ENCODE data around the gene ITPRIPL2. TPM values are rescaled to one million over a fixed set of nuclear protein-coding genes. Genes with fewer than 3 reads are reported as not detected.

The ITPRIPL2 gene
- 17.8 and 26.0 TPM in 2 replicates for total RNA-seq (2014; rRNA removed; shearing (Covaris generic))

DNA sequence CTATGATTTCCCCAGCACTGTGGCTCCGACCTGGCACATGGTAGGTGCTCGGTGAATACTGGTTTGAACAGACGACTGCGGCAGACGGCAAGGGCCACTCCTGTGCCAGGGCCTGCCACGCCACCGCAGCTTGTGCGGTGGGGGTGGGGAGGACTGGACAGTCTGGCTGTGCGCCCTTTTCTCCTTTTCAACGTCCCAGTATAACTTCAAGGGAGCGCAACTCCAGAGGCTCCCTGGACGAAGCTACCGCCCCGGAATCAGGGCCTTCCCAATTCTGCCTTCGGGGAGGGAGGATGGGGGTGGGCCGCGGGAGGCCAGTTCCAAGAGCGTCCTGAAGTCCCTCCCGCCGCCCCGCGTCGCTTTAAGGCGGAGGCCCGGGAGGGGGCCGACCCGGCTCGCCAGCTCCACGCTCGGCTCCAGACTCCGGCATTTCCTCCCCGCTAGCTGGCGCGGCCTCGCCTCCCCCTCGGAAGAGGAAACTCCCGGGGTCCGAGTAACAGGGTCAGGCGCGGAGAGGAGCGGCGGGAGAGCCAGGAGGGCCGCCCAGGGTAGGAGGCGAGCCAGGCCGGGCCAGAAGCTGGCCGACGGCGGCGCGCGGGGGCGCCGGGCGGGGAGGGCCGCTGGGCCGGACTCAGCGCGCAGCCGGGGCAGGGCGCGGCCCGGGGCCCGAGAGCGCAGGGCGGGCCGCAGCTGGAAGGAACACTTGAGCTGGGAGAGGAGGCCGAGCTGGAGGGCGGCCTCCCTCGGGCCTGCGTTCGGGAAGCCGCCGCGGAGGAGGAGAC, at the start of gene ITPRIPL2:
Gene ITPRIPL2 (plus strand): TSS at position 388 of the 782 bp plus-strand sequence. CDS start 498 bp downstream, outside the sequence.
- peak; percentile 20 for DNase-seq (ENCODE audit: low spot score)
- in situ Hi-C loops (cut with HindIII; ENCODE audit: low sequenced_read_pairs) = no loop called here

DNA sequence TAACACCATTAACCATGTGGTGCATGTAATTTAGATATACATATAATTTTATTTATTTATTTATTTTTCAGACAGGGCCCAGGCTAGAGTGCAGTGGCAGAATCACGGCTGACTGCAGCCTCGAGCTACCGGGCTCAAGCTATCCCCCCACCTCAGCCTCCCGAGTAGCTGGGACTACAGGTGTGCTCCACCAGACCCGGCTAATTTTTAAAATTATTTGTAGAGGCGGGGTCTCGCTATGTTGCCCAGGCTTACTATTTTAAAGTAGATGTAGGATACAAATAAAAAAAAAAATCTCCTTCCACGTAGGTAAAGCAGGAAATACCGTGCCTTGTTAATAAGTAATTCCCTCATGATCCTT, 46.8 kb upstream of the ITPRIPL2 start:
- in situ Hi-C loops (cut with HindIII; ENCODE audit: low sequenced_read_pairs) = no loop called here
- no peak for DNase-seq (ENCODE audit: low spot score)

- DNase-seq (ENCODE audit: low spot score) = peak; percentile 99
- in situ Hi-C loops (cut with HindIII; ENCODE audit: low sequenced_read_pairs) = no loop called here
Measured at GRCh38 chr16:19067349-19068236, 46.2 kb upstream of the ITPRIPL2 start, which contains the start of gene COQ7. TSS of gene COQ7 (plus strand) at chr16:19067614. CDS start at chr16:19067665, 51 bp downstream.

DNA sequence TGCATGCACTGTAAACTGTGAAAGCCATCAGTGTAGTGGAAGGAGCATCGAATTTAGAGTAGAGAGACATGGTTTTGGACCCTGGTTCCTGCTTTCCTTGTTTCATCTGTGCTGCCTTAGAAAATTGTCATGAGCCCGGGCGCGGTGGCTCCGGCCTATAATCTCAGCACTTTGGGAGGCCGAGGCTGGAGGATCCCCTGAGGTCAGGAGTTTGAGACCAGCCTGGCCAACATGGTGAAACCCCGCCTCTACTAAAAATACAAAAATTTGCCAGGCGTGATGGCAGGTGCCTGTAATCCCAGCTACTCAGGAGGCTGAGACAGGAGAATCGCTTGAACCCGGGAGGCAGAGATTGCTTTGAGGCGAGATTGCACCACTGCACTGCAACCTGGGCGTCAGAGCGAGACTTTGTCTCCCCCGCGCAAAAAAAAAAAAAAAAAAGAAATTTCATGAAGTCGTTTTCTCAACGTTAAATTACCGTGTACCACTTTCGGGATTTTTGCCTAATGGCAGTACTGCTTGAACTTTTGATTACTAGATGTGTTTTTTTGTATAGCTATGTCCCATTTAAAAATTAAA, 45.4 kb upstream of the ITPRIPL2 start:
- DNase-seq (ENCODE audit: low spot score) = no peak
- in situ Hi-C loops (cut with HindIII; ENCODE audit: low sequenced_read_pairs) = no loop called here

DNA sequence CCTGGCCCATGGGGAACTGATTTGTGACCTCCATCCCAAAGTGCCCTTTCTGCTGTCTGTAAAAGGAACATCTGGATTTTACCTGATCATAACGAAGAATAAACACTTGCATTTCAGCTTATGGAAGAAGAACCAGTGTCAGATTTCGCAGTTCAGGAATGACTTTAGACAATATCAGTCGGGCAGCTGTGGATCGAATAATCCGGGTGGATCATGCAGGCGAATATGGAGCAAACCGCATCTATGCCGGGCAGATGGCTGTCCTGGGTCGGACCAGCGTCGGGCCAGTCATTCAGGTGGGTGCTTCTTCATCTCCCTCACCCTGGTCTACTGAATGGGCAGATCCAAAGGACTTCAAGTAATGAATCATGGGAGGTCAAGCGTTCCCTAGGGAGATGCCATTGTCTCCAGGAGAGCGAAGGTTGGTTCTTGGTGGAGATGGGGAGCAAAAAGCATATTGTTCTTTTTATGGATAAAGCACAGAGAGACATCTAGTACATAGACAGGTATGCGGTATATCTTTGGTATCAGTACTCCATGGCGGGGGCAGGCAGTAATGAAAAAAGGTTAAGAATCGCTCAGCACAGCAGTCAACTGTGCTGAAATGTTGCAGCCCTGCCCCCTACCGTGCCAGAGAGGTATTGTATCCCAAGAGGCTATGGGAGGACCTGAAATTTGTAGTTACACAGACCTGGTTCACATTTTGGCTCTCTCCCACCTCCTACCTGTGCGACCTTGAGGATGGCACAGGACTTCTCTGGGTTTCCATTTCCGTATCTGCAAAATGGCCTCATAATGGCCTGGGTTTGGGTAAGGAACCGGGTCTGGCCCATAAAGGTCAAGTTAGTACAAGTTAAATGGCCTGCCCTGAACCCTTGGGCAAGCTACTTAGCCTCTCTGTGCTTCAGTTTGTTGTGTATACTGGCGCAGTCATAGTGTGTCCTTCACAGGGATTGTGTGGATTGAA, 41.7 kb upstream of the ITPRIPL2 start:
- in situ Hi-C loops (cut with HindIII; ENCODE audit: low sequenced_read_pairs) = no loop called here

DNA sequence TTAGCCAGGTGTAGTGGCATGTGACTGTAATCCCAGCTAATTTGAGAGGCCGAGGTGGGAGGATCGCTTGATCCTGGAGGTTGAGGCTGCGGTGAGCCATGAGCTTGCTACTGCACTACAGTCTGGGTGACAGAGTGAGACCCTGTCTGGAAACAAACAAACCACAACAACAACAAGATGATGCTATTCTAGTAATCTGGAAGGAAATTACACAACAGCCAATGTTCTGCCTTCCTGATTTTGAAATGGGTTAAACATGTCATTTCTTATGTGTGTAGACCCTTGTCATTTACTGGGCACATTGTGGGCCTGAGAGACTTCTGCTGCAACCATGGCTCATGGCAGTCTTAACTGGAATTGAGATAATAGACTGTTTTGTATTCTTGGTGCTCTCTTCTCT, 40.4 kb upstream of the ITPRIPL2 start:
- in situ Hi-C loops (cut with HindIII; ENCODE audit: low sequenced_read_pairs) = no loop called here
- DNase-seq (ENCODE audit: low spot score) = no peak

More for the DNA sequence above, 41.7 kb upstream of the ITPRIPL2 start:
- DNase-seq (ENCODE audit: low spot score) = peak; percentile 65

- in situ Hi-C loops (cut with HindIII; ENCODE audit: low sequenced_read_pairs) = no loop called here
- no peak for DNase-seq (ENCODE audit: low spot score)
Measured at GRCh38 chr16:19073863-19074262, 39.9 kb upstream of the ITPRIPL2 start.

DNA sequence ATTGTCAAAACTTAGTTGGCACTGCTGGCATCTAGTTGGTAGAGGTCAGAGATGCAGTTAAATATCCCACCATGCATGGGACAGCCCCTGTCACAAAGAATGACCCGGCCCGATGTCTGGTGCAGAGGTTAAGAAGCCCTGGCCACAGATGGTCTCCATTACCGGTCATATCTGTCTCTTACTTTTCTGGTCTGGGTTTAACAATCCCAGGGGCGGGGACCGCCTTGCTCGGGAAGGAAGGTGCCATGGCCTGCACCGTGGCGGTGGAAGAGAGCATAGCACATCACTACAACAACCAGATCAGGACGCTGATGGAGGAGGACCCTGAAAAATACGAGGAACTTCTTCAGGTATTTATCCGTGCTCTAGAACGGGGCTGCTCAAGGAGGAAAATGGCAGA, 38.3 kb upstream of the ITPRIPL2 start:
- in situ Hi-C loops (cut with HindIII; ENCODE audit: low sequenced_read_pairs) = no loop called here

GRCh38 chr16:19077879-19078278, 35.9 kb upstream of the ITPRIPL2 start:
- DNase-seq (ENCODE audit: low spot score) = no peak
- in situ Hi-C loops (cut with HindIII; ENCODE audit: low sequenced_read_pairs) = no loop called here

More for the DNA sequence above, 38.3 kb upstream of the ITPRIPL2 start:
- DNase-seq (ENCODE audit: low spot score) = no peak

DNA sequence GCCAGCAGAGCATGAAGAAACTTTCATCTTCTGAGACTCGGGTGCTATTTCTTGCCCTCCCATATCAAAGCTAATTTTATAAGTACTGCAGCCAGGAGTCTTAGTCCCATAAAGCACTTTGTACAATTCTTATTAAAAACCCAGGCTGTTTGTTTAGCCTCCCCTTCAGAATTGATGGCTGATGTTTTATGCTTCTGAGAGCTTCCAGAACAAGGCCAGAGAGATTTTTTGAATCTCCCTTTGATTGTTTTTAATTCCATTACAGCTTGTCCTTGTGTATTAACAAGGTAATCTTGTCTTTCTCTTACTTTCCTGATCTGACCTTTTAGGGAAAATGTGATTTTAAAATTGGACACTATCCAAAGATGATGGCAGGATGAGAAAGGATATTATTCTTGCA, 30.1 kb upstream of the ITPRIPL2 start:
- DNase-seq (ENCODE audit: low spot score) = no peak

DNA sequence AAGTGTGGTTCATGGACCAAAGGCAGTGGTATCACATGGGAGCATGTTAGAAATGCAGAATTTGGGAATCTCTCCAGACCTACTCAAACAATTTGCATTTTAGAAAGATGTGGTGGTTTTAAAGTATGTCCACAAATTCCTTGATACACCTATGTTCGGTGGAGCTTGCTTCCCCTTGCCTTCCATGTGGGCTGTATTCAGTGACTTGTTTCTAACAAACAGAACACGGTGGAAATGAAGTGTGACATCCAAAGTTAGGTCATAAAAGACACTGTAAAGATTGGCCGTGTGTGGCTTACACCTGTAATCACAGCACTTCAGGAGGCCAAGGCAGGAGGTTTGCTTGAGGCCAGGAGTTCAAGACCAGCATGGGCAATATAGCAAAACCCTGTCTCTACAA, 29.6 kb upstream of the ITPRIPL2 start:
- DNase-seq (ENCODE audit: low spot score) = no peak
- in situ Hi-C loops (cut with HindIII; ENCODE audit: low sequenced_read_pairs) = no loop called here

More for the DNA sequence above, 30.1 kb upstream of the ITPRIPL2 start:
- in situ Hi-C loops (cut with HindIII; ENCODE audit: low sequenced_read_pairs) = no loop called here

- in situ Hi-C loops (cut with HindIII; ENCODE audit: low sequenced_read_pairs) = no loop called here
- DNase-seq (ENCODE audit: low spot score) = no peak
Measured at GRCh38 chr16:19084879-19085278, 28.9 kb upstream of the ITPRIPL2 start.

GRCh38 chr16:19085679-19086200, 28.0 kb upstream of the ITPRIPL2 start:
- in situ Hi-C loops (cut with HindIII; ENCODE audit: low sequenced_read_pairs) = no loop called here
- DNase-seq (ENCODE audit: low spot score) = no peak

GRCh38 chr16:19086322-19087199, 27.2 kb upstream of the ITPRIPL2 start:
- in situ Hi-C loops (cut with HindIII; ENCODE audit: low sequenced_read_pairs) = no loop called here
- DNase-seq (ENCODE audit: low spot score) = peak; percentile 76

DNA sequence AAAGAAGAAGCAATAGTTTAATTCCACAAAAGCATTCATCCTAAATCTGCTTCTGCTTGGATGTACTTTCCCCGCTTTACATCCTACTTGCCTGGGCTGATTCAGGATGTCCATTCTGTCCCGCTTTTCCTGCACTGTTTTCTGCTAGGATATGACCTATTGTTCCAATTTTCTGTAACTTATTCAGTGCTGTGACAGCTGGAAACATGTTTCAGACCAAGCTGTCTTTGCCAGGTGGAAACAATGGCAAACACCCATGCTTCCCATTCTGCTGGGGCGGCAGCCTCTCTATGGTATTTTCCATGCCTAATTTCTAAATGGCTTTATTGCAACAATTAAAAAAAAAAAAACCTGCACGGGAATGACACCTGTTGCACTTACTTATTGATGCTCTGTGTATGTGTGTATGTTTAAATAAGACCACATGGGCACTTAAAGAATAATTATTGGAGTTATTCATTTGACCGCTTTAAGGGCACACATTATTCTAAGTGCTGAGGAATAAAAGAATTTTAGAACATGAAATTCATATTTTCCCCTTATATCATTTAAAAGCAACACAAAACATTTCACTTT, 25.3 kb upstream of the ITPRIPL2 start:
- in situ Hi-C loops (cut with HindIII; ENCODE audit: low sequenced_read_pairs) = no loop called here
- no peak for DNase-seq (ENCODE audit: low spot score)

DNA sequence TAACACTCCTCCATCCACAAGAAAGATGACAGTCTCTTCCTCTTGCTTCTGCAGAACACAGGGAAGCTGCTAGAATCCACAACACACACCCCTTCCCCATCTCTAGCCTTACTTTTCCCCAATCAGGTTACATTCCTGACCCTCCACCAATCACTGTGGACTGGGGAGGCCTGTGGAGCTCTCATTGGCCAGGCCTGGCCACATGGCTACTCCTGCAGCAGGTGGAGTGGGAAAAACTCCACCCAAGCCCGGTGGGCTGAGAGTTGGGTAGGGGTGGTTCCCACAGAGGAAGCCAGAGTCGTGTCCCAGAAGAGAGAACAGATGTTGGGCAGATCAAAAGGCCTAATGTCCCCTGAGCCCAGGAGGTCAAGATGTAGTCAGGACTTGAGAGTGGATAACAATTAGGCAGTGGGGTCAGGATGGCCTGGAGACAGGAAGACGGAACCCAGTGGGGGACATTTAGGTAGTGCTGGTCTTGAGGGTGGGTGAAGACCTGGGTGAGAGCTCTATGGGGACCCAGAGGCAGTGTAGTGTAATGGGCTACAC, 24.3 kb upstream of the ITPRIPL2 start:
- in situ Hi-C loops (cut with HindIII; ENCODE audit: low sequenced_read_pairs) = no loop called here
- no peak for DNase-seq (ENCODE audit: low spot score)

- in situ Hi-C loops (cut with HindIII; ENCODE audit: low sequenced_read_pairs) = no loop called here
- no peak for DNase-seq (ENCODE audit: low spot score)
Measured at GRCh38 chr16:19090916-19091315, 22.8 kb upstream of the ITPRIPL2 start.

Data from G401 (cell line).